ENCODE measurements around the gene FAM107A.
A peak's percentile ranks its signal among the peaks of the same experiment; 100 is the strongest.
"Not testable (repeated sequence)": the region's sequence is repeated elsewhere in the genome, so short reads cannot be mapped to it uniquely, and the experiment has no call there.

The FAM107A gene

DNA sequence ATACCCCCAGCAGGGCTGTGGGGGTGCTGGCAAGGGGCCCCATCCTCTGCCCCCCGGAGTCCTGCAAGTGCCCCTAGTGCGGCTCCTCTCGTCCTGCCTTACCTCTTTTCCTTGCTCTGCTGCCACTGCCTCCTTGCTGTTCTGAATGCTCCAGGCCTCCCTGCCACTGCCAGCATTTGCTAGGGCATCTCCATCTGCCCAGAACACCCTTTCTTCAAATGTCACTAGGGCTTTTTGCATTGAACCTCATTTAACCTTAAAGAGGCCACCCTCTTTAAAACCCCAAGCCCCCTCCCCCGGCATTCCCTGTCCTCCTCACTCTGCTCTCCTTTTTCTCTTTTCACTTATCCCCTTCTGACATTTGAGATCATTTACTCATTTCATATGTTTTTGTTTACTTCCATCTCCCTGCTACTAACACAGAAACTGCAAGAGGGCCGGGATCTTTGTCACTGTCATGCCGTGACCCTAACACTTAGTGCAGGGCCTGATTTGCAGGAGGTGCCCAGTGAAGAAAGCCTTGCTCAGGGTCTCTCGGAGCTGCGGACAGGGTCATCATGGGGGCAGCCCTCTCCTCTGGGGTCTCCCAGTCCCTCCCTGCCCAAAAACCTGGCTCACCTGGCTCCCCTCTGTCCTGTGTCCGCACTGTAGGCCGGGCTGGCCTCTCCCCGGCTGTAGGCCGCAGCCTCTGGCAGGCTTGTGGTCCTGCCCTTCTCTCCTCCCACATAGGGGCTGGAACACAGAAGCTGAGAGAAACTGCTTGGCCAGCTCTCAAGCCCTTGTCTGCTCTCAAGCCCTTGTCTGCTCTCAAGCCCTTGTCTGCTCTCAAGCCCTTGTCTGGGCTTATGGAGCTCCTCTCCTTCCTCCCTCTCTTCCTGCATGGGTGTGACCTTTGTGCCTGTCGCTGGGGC, 40.4 kb downstream of the FAM107A start, which contains the start of gene ACOX2:
ACOX2 (minus strand) TSS at position 690 of the 911 bp plus-strand sequence. CDS start 2,084 bp downstream, outside the sequence.
- DNase-seq (ENCODE audit: low read depth) = peak; percentile 69

DNA sequence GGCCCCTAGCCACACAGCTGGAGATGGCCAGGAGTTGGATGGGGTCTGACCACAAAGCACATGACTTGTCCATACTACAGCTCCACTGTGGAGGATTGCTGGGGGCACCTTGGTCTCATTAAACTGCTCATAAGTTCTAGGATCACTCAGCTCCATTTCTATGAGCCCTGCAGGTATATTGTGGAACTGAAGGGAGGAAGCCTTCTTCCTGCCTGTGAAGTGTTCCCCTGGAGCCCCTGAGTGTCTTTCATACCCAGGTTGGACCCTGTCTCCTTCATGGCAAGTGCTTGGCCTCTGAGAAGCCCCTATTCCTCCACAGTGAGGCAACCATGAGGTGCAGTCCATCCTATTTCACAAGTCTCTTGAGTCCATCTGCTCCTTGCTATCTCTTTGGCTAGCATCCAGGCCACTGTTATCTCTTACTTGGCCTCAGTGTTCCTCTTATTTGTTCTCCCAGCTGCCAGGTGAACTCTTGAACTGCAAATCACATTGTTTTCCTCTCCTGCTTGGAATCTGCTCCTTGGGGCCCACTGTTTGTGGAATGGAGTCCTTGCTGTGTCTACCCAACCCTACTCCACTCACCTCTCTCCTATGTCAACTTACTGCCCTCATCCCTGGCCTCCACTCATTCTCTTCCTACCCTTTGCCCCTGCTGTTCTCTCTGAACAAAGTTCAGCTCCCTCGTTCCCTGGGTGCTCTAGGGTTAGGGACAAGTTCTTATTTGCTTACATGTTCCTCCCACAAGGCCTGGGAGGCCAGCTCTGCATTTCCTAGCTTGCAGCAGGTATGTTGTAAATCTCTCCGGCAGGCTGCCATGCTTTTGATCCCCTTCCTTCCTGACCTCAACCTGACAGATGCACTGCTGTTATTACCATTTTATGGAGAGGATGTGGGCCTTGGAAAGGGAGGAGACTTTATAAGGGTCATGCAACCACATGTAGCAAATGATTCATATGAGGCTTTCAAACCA, 41.4 kb downstream of the FAM107A start:
- no peak for DNase-seq (ENCODE audit: low read depth)

DNA sequence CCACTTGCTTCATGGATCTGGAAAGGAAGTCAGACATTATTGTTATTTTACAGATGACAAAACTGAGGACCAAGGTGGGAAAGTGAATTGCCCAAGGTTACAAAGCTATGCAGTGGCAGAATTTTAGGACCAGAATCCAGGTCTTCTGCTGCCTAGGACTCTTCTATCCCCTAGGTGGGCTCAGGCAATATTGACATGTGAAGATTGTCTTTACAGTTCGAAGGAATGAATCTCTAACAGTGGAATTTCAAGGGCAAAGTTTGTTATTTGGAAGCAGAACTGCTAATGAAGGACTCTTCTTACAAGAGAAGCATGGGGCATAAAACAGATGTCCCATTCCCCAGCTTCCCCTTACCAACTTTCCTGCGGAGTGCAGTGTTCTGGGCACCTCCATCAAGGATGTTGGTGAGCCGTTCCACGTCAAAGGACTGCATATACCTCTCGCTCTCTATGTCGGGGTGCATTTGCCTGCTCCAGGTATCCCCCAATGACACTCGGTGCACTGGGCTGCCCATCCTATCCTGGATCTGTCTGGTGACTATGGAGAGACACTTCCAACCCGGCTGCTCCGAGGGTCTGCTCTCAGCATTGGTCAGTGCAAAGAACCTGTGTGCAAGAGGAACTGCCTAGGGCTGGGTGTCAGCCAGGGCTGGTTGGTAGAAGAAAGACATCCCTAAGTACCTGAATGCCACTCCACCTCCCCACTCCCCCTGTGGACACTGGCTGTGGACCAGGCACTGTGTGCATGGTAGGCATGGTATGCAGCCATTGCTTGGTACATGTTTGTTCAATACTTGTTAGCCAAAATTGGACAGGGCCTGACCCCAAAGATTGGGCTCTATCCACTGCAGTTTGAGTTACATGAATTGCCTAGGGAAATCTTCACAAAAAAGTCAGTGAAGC, 42.3 kb downstream of the FAM107A start:
- no peak for DNase-seq (ENCODE audit: low read depth)

DNA sequence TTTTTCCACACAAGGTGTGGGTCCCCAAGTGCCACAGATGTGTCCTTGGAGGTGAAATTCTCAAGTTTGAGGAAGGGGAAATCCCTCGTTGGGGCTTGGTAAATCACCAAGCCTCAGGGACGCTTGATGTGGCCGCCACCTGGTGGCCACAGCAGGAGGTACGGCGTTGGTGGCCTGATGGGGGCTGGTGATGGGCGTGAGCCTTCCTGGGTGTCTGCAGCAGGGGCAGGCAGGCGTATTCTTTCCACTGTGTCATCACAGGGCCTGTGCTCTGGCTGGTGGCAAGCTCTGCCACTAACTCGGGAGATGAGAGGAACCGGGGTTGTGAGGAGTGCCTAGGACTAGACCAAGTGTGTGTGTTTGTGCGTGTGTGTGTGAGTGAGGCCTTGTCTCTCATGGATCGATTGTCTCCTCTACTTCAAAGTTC, 44.4 kb downstream of the FAM107A start:
- DNase-seq (ENCODE audit: low read depth) = peak; percentile 68

DNA sequence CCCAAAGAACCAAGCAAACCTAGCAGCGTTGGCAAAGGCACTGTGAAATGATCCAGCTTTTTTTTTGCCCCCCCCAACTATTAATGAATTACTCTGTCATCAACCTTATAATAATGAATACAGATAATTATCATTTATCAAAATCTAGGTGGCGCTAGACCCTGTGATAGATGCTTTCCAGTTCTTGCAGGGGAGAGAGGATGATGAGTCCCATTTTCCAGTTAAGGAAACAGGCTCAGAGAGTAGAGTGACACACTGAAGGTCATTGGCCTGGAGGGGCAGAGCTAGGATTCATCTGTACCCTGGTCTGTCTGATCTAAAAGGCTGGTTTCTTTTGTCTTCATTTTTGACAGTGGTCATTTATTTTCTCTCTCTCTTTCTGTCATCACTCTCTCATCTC, 45.2 kb downstream of the FAM107A start:
- no peak for DNase-seq (ENCODE audit: low read depth)

DNA sequence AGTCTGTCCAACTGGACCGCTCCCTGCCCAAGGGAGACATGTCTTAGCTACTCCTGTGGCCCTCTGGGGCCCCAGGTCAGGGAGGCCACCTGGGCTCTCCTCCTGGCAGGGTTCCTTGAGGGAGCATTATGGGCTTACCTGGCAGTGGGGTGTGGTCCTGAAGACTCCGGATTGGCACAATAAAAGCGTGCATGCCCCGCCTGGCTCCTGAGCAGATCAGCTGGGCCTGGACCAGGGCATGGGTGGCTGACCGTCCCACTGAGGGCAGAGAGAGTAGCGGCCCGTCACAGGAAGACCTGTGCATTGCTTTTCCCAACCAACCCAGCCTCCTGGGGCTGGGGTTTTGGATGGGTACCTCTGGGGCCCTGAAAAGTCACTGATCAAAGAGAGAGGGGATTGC, 45.6 kb downstream of the FAM107A start:
- no peak for DNase-seq (ENCODE audit: low read depth)

DNA sequence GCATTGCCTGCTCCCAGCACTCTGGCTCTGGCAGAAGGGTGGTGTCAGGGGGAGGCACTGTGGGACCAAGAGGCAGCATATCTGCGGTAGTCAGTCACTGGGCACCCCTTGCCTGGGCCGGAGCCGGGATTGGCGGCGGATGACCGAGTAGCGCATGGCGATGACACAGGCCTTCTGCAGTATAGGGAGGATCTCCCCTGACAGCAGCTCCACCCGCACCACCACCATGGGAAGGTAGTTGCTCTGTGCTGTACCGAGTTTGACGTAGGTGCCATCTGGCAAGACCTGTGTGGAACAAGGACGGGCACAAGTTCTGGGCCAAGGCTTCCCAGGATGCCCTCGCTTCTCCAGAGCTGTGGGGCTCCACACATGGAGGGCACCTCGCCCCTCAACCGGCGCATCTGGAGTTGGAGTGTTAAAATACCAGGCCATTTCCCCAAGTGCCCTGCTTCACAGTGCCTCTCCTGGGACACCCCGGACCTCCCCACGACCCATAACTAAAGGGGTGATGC, 46.8 kb downstream of the FAM107A start:
- DNase-seq (ENCODE audit: low read depth) = no peak

DNA sequence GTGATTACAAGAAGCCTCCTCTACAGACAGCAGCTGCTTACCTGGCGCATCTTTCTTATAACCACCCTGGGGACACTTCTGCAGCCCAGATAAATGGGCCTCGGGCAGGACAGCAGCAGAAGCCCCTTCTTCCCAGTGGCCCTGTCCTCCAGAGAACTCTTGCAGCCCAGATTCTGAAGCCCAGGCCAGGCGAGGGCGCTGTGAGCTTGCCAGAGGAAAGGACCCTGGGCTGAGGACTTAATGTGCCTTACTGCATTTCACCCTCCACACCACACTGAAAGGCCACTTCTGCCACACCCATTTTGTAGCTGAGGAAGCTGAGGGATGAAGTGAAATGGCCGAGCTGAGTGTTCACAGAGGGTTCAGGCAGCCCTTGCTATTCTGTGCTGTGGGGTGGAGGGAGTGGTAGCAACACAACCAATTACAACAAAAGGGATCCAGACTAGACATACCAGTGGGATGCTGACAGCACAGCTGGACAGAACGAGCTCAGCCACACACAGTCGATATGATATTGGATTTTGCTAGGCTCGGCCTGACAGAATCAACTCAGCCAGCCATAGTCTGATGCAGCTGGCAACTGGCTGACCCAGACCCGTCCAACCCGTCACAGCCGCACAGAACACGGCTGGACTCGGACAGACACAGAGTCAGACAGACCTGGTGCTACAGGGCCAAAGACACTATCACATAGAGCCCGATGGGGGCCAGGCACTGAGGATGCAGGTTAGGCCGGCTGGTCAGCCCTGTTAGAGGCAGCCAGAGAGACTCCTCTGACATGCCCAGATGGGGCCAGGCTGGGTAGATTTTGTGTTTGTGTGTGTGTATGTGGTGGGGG, 47.5 kb downstream of the FAM107A start:
- DNase-seq (ENCODE audit: low read depth) = peak; percentile 23

DNA sequence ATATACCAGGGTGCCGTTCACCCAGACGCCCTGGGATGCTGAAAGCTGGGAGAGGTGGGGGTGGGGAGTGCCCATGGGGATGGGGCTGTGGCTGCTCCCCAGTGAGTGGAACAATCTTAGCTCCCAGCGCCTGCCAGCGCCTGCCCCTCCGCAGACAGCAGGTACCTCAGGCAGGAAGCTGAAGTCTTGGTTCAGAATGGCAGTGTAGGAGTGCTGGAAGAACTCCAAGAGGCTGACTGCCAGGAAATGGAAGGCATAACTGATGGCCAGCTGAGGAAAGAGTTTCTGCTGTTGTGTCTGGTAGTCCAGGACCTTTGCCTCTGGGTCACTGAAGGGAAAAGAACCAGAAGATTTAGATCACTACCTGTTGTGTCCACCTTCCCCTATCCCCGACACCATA, 48.6 kb downstream of the FAM107A start:
- peak; percentile 40 for DNase-seq (ENCODE audit: low read depth)

DNA sequence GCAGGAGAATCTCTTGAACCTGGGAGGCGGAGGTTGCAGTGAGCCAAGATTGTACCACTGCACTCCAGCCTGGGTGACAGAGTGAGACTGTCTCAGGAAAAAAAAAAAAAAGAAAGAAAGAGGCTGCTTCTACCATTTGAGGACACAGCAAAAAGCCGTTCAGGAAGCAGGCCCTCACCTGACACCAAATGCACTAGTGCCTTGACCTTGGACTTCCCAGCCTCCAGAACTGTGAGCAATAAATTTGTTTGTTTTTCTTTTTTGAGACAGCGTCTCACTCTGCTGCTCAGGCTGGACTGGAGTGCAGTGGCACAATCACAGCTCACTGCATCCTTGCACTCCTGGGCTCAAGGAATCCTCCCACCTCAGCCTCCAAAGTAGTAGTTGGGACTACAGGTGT, 49.8 kb downstream of the FAM107A start:
- not testable (repeated sequence) for DNase-seq (ENCODE audit: low read depth)

DNA sequence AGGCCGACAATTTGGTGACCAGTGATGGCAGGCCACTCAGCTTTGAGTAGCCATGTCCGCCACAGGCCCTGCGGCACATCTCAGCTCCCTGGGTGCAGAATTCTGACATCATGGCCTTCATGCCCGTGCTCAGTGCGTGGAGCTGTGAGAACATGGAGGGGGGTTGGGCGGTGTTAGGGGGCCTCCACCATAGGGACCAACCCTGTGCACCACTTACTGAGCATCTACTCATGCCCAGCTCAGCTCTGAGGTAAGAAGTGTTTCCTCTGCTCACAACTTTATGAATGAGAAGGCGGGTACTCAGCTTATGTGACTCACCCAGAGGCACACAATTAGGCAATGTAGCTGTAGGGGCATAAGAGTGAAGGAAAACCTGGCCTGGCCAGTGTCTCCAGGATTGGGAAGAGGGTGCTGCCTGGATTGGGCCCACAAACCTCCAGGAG, 50.7 kb downstream of the FAM107A start:
- DNase-seq (ENCODE audit: low read depth) = peak; percentile 87

DNA sequence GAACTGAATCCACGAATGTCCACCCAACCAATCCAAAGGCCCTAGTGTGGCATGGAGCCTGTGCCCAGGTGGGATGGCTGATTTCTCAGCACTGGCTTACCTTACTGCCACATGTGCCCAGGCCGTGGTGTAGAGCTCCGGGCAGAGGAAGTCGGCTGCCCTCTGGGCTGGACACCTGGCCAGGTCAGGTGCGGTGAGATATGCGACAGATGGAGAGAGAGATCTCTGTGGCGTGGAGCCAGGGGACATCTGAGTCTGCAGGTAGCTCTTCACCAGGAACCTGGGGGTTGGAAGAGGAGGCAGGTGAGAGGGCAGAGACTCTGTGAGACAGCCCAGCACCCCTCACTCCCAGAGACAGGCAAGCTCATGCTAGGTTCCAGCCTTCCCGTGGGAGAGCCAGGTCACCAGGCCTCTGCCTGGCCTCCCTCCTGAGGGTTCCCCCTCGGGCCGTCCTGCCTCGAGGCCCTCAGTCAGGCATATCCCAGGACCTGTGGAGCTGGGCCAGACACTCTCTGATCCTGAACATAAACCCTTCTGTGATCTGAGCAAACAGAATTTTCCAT, 52.8 kb downstream of the FAM107A start:
- no peak for DNase-seq (ENCODE audit: low read depth)

DNA sequence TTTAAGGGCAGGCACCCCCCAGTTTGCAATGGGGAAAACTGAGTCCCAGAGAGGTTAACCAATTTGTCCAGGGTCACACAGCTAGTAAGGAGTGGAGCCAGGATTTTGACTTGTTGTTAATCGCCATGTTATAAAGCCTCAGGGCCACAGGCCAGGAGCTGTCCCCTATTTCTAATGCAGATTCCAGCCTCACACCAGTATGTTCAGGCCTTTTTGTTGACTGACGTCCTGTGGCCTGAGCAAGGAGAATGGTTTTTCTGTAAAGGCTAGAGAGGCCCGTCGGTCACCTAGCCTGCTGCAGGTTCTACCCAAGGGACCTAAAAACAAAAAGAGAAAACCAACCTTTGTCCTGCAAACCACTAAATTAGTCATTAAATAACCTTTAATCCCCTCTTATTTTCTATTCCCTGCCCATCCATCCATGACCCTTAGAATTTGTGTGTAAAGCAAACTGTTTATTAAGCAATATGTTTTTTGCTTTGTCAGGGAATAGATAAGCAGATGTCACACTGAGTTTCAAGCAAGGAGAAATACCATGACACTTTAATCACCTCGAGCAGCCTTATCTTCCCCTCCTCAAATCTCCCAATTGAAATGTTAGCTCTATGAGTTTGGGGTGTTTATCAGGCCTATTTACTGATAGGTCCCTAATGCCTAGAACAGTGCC, 54.3 kb downstream of the FAM107A start:
- no peak for DNase-seq (ENCODE audit: low read depth)

DNA sequence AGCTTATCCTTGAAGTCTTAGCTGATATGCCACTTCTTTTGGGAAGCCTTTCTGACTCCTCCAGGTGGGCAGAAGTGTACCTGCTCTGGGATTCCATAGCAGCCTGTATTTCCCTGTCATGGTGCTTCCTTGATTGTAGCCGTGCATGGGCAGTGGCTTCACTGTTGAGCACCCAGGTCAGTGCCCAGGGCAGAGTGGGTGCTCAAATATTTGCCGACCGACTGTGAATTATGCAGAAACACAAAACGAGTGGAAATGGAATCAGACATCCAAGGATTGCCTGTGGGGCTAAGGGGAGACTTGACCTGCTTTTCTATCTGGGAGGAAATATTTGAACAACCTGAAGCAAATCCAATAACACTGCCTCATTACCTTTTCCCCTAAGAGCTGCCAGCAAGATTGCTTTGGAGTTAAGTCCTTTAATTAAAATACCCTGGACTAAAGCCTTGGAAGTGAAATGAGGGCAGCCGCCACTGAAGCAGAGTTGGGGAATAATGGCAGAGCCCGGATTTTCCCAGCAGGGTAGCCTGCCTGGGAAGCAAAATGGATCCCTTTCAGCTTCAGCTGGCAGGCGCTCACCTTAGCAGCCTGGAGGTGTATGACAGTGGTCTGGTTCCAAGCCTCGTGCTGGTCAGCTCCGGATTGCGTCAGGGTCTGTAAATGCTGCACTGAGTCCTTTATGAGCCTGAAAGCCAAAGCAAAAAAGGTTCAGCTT, 55.1 kb downstream of the FAM107A start:
- DNase-seq (ENCODE audit: low read depth) = no peak

DNA sequence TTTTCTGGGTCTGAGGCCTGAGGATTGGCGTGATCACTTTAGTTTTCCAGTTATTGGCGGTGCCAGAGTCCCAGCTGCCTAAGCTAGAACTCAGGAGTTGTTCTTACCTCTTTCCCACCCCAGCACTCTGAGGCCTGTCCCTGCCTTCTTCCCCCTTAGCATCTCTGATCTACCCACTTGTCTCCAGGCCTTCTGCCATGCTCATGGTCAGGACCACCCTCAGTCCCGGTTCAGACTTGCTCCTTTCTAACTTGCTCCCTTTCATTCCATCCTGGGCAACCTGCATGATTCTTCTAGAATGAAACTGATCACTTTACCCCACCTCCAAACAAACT, 55.9 kb downstream of the FAM107A start:
- no peak for DNase-seq (ENCODE audit: low read depth)

DNA sequence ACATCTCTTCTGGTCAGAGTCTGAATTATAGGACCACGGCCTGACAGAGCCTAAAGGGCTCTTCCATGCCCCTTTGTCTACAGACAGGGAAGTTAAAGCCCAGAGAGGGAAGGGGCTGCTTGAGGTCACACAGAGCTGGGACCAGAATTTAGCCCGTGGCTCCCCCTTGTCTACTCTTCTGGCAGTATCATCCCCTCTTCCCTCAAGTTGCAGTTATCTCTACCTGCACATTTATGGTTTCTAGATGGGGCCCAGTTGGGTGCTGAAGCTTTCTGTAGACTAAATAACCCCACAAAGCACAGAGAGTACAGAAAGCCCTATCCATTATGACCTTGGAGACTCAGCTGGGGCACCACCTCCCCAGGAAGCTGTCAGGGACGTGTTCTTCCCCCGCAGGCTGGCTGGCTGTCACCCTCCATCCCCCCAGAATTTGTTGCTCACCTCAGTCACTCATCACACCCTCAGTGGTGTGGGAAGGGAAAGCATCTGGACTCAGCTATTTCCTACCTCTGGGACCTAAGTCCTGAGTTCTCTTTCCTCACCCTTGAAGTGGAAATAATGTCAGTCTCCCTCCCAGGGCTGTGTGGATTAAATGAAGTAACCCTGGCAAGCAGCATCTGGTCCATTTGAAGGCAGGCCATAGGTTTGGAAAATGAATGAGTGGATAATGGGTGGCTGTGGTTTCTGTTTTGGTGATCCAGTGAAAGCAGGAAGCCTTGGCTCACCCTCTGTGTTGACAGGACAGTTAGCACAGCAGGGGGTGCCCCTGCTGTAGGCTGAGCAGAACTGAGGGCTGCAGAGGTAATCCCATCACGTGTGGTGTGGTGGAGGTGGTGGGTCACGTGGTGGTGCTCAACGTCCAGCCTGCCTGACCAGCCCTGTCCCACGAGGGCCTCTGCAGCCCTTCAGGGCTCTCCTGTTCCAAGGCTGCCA, 56.5 kb downstream of the FAM107A start:
- DNase-seq (ENCODE audit: low read depth) = no peak

DNA sequence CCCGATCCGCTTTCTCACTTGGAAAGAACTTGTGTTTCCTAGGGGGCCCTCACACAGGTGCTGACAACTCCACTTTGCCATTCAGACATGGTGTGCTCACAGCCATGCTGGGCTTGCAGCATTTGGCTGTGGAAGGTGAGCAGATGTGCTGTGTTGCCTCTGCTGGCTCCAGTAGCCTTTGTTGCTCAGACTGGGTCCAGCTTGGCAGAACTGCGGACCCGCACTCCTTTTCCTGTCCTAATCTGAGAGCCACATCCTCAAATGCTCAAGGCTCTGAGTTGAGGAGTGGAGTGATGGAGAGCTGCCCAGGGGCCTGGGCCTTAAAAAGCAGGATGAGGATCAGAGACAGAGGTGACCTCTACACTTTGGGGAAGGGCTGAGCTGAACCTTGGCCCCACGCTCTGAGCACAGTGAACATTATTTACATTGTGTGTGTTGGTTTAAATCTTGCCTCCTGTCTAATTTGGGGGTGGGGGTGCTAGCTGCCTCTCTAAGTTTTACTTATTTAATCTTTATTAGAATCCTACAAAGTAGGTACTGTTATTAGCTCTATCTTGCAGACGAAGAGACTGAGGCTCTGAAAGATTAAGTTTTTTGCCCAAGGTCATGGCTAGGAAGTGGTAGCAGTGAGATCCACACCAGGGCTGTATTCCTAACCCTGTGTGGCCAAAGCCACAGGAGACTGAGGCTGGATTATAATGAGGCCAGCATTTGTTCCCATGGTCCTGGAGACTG, 57.4 kb downstream of the FAM107A start:
- no peak for DNase-seq (ENCODE audit: low read depth)
